GM12872 (cell line): ENCODE data around the gene HSFX3.

Source experiments
- TF ChIP-seq, protein P1 (sequence below): IDR thresholded peaks from 3 replicates; pipeline ENCODE4 v1.5.1; 2011; ENCODE audit warnings: low read depth, mild to moderate bottlenecking, low read length, moderate library complexity; ENCODE audit not compliant: insufficient read depth

The HSFX3 gene

DNA sequence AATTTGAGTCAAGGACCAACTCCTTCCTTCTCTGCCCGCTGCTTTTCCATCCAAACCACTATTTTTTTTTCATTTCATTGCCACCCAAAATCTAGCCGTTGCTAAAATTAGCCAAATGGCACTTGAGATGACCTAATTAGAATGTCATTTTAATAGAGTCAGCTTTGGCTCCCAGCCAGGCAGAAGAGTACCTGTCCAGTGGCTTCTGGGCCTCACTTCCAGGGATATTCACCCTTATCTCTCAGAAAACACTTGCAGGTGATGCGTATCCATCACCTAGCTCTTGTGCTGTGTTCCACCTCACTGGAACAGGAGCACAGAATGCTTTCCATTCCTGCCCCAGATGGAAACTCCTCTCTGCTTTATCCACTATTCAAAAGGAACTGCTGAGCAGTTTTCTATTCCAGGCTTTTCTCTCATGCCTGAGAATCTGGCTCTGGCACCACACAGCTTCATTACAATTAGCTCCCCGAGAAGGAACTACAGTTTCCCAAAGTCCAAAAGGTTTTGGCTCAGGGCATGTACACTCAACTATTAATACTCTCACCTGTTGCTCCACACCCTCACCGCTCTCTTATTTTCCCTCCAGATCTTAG is 19.1 kb upstream of the HSFX3 start:
- TF ChIP-seq, protein P1, sequence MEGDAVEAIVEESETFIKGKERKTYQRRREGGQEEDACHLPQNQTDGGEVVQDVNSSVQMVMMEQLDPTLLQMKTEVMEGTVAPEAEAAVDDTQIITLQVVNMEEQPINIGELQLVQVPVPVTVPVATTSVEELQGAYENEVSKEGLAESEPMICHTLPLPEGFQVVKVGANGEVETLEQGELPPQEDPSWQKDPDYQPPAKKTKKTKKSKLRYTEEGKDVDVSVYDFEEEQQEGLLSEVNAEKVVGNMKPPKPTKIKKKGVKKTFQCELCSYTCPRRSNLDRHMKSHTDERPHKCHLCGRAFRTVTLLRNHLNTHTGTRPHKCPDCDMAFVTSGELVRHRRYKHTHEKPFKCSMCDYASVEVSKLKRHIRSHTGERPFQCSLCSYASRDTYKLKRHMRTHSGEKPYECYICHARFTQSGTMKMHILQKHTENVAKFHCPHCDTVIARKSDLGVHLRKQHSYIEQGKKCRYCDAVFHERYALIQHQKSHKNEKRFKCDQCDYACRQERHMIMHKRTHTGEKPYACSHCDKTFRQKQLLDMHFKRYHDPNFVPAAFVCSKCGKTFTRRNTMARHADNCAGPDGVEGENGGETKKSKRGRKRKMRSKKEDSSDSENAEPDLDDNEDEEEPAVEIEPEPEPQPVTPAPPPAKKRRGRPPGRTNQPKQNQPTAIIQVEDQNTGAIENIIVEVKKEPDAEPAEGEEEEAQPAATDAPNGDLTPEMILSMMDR = no peak

DNA sequence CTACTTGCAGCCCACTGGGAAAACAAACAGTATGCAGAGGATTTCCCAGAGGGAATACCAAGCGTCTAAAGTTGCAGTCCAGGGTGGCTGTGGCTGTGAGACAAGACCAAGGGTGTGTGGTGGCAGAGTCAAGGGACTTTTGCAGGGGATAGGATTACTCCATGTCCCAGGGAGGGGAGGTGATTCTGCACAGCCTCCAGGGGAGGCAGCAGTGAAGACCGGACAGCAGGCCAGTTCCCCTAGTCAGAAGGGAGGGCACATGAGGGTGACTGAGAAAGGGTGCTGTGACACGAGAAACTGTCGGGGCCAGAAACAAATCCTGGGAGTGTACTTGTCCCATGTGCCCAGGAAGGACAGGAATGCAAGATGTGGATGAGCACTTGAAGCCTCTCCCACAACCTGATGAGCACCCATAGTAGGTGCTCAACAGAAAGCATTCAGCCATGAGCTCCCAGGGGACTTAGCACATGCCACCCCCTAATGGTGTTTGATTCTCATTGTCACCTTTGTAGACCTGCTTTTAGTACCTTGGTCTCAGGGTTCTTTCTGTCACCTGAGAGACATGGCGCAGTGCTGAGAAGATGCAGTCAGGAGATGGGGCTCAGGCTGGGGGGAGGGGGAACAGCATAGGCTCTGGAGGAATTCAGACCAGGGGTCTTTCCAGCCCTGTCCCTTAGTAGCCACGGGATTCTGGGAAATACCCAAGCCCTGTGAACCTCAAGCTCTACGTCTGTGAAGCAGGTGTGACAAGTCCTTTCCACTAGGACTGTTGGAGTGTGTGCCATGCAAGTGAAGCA is 18.1 kb upstream of the HSFX3 start:
- TF ChIP-seq, protein P1 = no peak

DNA sequence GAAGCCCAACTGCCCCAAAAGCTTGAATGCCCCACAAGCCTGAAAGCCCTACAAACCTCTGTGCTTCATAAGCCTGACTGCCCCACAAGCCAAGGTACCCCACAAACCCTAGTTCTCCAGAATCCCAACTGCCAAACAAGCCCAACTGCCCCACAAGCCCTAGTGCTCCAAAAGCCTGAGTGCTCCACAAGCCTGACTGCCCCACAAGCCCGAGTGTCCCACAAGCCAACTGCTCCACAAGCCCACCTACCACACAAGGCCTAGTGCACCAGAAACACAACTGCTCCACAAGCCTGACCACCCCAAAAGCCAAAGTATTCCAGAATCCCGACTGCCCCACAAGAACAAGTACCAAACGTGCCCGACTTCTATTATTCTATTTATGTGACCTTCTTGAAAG is 13.6 kb upstream of the HSFX3 start:
- TF ChIP-seq, protein P1 = no peak

DNA sequence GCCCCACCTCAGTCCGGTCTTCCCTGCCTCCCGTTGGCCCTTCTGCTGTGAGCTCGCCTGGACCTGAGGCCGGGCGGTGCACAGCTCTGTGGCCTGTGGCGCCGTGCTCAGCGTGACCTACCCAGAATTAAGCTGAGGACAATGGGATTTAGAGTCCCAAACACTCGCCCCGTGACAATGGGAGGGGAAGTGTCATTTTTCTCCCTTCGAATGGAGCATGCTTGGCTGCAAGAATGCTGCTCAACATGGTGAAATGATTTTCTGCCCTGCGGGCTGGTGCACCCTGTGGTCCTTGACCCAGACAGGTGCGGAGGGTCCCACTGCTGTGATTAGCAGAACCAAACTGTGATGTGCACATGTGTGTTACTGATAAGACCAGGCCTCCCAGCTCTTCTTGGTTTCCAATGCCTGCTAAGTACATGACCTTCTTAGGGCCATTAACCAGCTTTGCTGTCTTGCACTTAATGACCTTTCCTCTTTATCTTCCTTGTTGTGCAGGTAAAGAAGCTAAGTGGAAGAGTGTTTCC is 8.1 kb downstream of the HSFX3 start:
- TF ChIP-seq, protein P1 = no peak

DNA sequence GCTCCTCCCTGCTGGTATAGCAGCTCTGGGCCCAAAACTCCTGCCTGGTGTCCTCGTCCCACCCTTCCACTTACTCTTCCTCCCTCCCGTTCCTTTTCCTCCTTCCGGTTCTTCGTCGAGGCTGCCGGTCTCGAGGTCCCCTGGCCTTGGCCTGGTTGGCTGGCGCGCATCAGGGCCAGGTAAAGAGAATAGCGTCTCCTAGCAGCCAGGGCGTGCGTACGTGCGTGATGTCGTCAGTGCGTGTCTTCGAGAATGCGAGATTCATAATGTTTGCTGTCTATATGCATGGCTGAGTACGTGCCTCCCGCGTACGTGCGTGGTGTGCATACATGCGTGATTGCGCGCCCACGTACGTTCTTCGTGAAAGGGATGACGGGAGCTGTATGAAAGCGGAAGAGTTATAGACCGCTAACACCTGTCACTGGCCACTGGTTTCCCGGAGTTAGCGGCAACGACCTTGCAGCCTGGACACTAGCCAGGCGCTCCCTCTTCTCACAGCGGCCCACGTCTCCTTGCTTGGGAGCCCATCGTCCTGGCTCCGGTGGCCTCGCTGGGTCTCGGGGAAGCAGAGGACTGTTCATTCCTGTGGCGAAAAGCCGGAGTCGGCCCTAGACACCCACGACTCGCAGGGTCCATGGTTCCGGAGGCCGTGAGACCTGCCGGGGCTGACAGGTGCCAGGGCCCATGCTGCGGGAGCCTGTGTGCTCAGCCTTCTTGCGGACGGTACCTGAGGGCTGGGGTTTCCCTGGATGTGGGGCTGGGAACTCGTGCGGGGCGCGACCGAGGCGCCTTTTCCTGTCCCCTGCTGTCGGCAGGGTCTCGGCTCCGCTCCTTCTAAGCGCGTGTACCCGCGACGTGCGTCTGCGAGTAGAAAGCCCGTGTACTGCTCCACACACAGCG is 8.9 kb downstream of the HSFX3 start, which contains the start of gene EOLA1:
Gene EOLA1, plus strand, starts transcription at position 392 of the 900 bp plus-strand sequence. CDS start 4,619 bp downstream, outside the sequence.
- TF ChIP-seq, protein P1 = no peak

DNA sequence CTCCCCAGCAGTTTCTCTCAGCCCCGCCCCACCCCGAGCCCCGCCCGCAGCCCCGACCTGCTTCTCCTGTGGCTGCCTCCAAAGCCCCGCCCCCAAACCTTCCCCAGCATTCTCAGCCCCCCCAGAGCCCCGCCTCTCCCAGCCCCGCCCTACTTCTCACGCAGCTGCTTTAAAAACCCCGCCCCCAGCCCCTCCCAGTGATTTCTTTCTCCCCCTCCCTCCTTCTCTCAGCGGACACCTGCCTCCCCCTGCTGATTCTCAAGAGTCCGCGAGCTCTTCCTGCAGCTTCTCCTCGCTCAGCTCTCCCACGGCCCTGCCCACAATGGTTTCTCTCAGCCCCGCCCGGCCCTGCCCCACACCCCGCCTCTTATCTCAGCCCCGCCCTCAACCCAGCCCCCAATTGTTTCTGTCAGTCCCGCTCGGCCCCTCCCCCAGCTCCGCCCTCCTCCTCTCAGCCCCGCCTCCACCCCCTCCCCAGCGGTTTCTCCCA is 9.5 kb downstream of the HSFX3 start:
- TF ChIP-seq, protein P1 = no peak
